CD4-positive, CD25-positive, alpha-beta regulatory T cell (primary cell): ENCODE data around the gene SLC6A19. TPM values are rescaled to one million over a fixed set of nuclear protein-coding genes. Genes with fewer than 3 reads are reported as not detected.
A peak's percentile ranks its signal among the peaks of the same experiment; 100 is the strongest.

Experiments used
- ATAC-seq, 2 donors: fragments of 150-1000 bp; cut with Tn5 transposase; one replicate each; pipeline ENCODE4 v1.10.0; 2021; ENCODE audit warnings: low read depth in 2 of 2, moderate number of reproducible peaks in 2 of 2, moderate library complexity in 1 of 2
- DNase-seq, 3 donors: peaks; one replicate each; pipeline versions ENCODE4 v3.0.0 to v3.0.0-alpha.2; 2012 to 2022; ENCODE audit warnings: mixed read lengths in 1 of 3
- H3K27ac ChIP-seq: one replicate; pipeline ENCODE4 v1.7.0; 2013; ENCODE audit warnings: mild to moderate bottlenecking, low read length; ENCODE audit not compliant: insufficient read depth, poor library complexity, severe bottlenecking
- H3K27me3 ChIP-seq: one replicate; pipeline ENCODE4 v1.7.0; 2013; ENCODE audit warnings: low read length; ENCODE audit not compliant: control insufficient read depth, insufficient read depth
- H3K36me3 ChIP-seq: one replicate; pipeline ENCODE4 v1.7.0; 2013; ENCODE audit warnings: mild to moderate bottlenecking, low read length, moderate library complexity; ENCODE audit not compliant: control insufficient read depth, insufficient read depth
- H3K4me1 ChIP-seq: 2 replicates; pipeline ENCODE4 v1.7.0; 2013; ENCODE audit warnings: mild to moderate bottlenecking, low read length; ENCODE audit not compliant: insufficient read depth, control insufficient read depth, poor library complexity, severe bottlenecking
- H3K4me3 ChIP-seq: one replicate; pipeline ENCODE4 v1.7.0; 2013; ENCODE audit warnings: low read depth, mild to moderate bottlenecking, low read length, moderate library complexity
- H3K9me3 ChIP-seq, 2 experiments: 1 replicate in 1 of 2; 2 replicates in 1 of 2; pipeline ENCODE4 v1.7.0; 2013; ENCODE audit warnings: low read length in 2 of 2, mild to moderate bottlenecking in 1 of 2, moderate library complexity in 1 of 2; ENCODE audit not compliant: control insufficient read depth in 2 of 2
- H3K27ac Mint-ChIP-seq, 3 donors: one replicate each; pipeline ENCODE4 v1.8.0; 2020 to 2022; ENCODE audit warnings: mild to moderate bottlenecking in 3 of 3, mixed read lengths in 3 of 3, moderate library complexity in 2 of 3
- H3K27me3 Mint-ChIP-seq: one replicate; pipeline ENCODE4 v1.8.0; 2022; ENCODE audit warnings: mild to moderate bottlenecking, mixed read lengths
- H3K36me3 Mint-ChIP-seq: one replicate; pipeline ENCODE4 v1.8.0; 2020; ENCODE audit warnings: mixed read lengths
- H3K4me1 Mint-ChIP-seq, 4 donors: one replicate each; pipeline ENCODE4 v1.8.0; 2020 to 2022; ENCODE audit warnings: mixed read lengths in 4 of 4, mild to moderate bottlenecking in 1 of 4
- H3K4me3 Mint-ChIP-seq, 4 donors: one replicate each; pipeline ENCODE4 v1.8.0; 2020 to 2022; ENCODE audit warnings: mild to moderate bottlenecking in 4 of 4, mixed read lengths in 4 of 4, moderate library complexity in 3 of 4
- H3K9me3 Mint-ChIP-seq, 7 donors: one replicate each; pipeline ENCODE4 v1.8.0; 2020 to 2022; ENCODE audit warnings: mixed read lengths in 7 of 7, mild to moderate bottlenecking in 3 of 7, moderate library complexity in 2 of 7
- polyA plus RNA-seq, 4 donors: library from polyadenylated mRNA; unstranded; fragments of 300-500 nt; fragmentation: Illumina TruSeq; gene quantifications; one replicate each; pipeline ENCODE4 v1.2.3, GENCODE V29; 2021
- total RNA-seq: library from RNA; stranded (reverse); gene quantifications from one replicate; pipeline ENCODE4 v1.2.3, GENCODE V29; 2022

The SLC6A19 gene
- total and polyA plus RNA-seq, 5 donors from 2014 or later, result not detected

GRCh38 chr5:1187950-1188334 lies 13.5 kb upstream of the SLC6A19 start:
- Histone ChIP-seq H3K27me3 (peaks cover 4% of the 10 kb centered on the region), H3K36me3 (no peaks in the 10 kb centered on the region), H3K9me3 (no peaks in the 10 kb centered on the region), H3K4me1 (no peaks in the 10 kb centered on the region), H3K27ac (no peak overlapping the region), H3K4me3 (no peak overlapping the region)
- Mint-ChIP-seq H3K9me3 (no peaks in the 10 kb centered on the region), H3K36me3 (no peaks in the 10 kb centered on the region), H3K27ac (no peak overlapping the region), H3K27me3 (peaks cover 16% of the 10 kb centered on the region), H3K4me1 (no peaks in the 10 kb centered on the region), H3K4me3 (no peak overlapping the region)
- no peak for ATAC-seq
- no peak for DNase-seq

DNA sequence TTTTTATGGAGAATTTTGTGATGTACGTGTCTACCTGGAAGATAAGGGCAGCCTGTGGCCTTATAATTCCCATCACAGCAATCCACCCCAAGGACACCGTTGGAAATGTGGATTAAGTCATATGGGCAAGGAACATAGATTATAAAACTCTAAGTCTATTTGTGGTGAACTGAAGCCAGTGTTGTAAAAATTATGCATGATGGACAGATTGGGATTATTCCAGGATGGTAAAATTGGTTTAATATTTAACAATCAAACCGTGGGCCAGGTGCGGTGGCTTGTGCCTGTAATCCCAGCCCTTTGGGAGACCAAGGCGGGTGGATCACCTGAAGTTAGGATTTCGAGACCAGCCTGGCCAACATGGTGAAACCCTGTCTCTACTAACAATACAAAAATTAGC lies 12.9 kb upstream of the SLC6A19 start:
- Histone ChIP-seq H3K27me3 (peaks cover 4% of the 10 kb centered on the region), H3K4me1 (no peaks in the 10 kb centered on the region), H3K9me3 (no peaks in the 10 kb centered on the region), H3K4me3 (no peak overlapping the region), H3K36me3 (no peaks in the 10 kb centered on the region), H3K27ac (no peak overlapping the region)
- Mint-ChIP-seq H3K4me1 (no peaks in the 10 kb centered on the region), H3K27me3 (peaks cover 16% of the 10 kb centered on the region), H3K27ac (no peak overlapping the region), H3K4me3 (no peak overlapping the region), H3K36me3 (no peaks in the 10 kb centered on the region), H3K9me3 (no peaks in the 10 kb centered on the region)
- DNase-seq, result no peak
- no peak for ATAC-seq

- Mint-ChIP-seq H3K27me3 (peaks cover 16% of the 10 kb centered on the region), H3K27ac (peak overlapping the region in 1 of 3 donors; percentile 41)
Observed at GRCh38 chr5:1189269-1189668, 12.1 kb upstream of the SLC6A19 start.

DNA sequence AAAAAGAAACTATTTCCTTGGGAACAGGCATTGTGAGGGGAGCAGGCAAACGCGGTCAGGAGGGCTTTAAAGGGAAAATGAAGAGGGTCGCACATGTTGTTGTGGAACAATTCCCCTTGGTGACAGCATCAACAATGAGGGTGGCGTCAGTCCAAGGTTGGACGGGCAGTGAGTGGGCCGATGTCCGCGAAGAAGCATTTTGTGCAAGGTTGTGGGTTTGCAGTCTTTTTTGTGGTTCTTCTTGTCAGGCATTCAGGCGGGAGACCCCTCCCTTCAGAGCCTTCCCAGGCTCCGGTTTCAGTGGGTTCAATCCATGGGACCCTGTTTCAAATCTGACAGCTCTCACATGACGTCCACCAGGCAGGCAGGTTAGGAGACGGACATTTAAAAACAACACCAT lies 11.1 kb upstream of the SLC6A19 start:
- ATAC-seq (no peak), DNase-seq (no peak)
- H3K27ac ChIP-seq, result no peak overlapping the region
- Mint-ChIP-seq H3K27me3 (peaks cover 16% of the 10 kb centered on the region), H3K4me1 (no peaks in the 10 kb centered on the region), H3K9me3 (no peaks in the 10 kb centered on the region), H3K4me3 (no peak overlapping the region), H3K27ac (no peak overlapping the region), H3K36me3 (no peaks in the 10 kb centered on the region)
- no peaks in the 10 kb centered on the region for H3K4me1 ChIP-seq
- H3K4me3 ChIP-seq, result no peak overlapping the region
- no peaks in the 10 kb centered on the region for H3K36me3 ChIP-seq
- peaks cover 4% of the 10 kb centered on the region for H3K27me3 ChIP-seq
- no peaks in the 10 kb centered on the region for H3K9me3 ChIP-seq

More at GRCh38 chr5:1189269-1189668, 12.1 kb upstream of the SLC6A19 start:
- ATAC-seq (no peak), DNase-seq (no peak)
- Histone ChIP-seq H3K27ac (no peak overlapping the region), H3K4me3 (no peak overlapping the region), H3K27me3 (peaks cover 4% of the 10 kb centered on the region), H3K4me1 (no peaks in the 10 kb centered on the region), H3K36me3 (no peaks in the 10 kb centered on the region), H3K9me3 (no peaks in the 10 kb centered on the region)
- H3K4me1 Mint-ChIP-seq, result no peaks in the 10 kb centered on the region
- H3K36me3 Mint-ChIP-seq, result no peaks in the 10 kb centered on the region
- no peak overlapping the region for H3K4me3 Mint-ChIP-seq
- H3K9me3 Mint-ChIP-seq, result no peaks in the 10 kb centered on the region

- Histone ChIP-seq H3K4me3 (no peak overlapping the region), H3K27ac (no peak overlapping the region), H3K36me3 (no peaks in the 10 kb centered on the region), H3K4me1 (no peaks in the 10 kb centered on the region), H3K9me3 (no peaks in the 10 kb centered on the region), H3K27me3 (peaks cover 4% of the 10 kb centered on the region)
- Mint-ChIP-seq H3K27ac (no peak overlapping the region), H3K4me1 (no peaks in the 10 kb centered on the region), H3K36me3 (no peaks in the 10 kb centered on the region), H3K9me3 (no peaks in the 10 kb centered on the region), H3K27me3 (peaks cover 16% of the 10 kb centered on the region), H3K4me3 (no peak overlapping the region)
- DNase-seq (no peak), ATAC-seq (no peak)
Observed at GRCh38 chr5:1190837-1191239, 10.6 kb upstream of the SLC6A19 start.

- no peaks in the 10 kb centered on the region for H3K9me3 Mint-ChIP-seq
- no peaks in the 10 kb centered on the region for H3K4me1 Mint-ChIP-seq
- Histone ChIP-seq H3K36me3 (no peaks in the 10 kb centered on the region), H3K27me3 (peaks cover 4% of the 10 kb centered on the region), H3K27ac (no peak overlapping the region), H3K4me1 (no peaks in the 10 kb centered on the region), H3K4me3 (no peak overlapping the region), H3K9me3 (no peaks in the 10 kb centered on the region)
- peaks cover 16% of the 10 kb centered on the region for H3K27me3 Mint-ChIP-seq
- DNase-seq, result no peak
- no peak overlapping the region for H3K4me3 Mint-ChIP-seq
- no peaks in the 10 kb centered on the region for H3K36me3 Mint-ChIP-seq
- ATAC-seq, result no peak
- no peak overlapping the region for H3K27ac Mint-ChIP-seq
Observed at GRCh38 chr5:1192971-1193590, 8.3 kb upstream of the SLC6A19 start.

GRCh38 chr5:1193591-1193985 lies 7.8 kb upstream of the SLC6A19 start:
- Mint-ChIP-seq H3K27me3 (peaks cover 11% of the 10 kb centered on the region), H3K4me3 (no peak overlapping the region), H3K9me3 (no peaks in the 10 kb centered on the region), H3K4me1 (no peaks in the 10 kb centered on the region), H3K36me3 (no peaks in the 10 kb centered on the region), H3K27ac (no peak overlapping the region)
- Histone ChIP-seq H3K4me3 (no peak overlapping the region), H3K27ac (no peak overlapping the region), H3K27me3 (peaks cover 4% of the 10 kb centered on the region), H3K9me3 (no peaks in the 10 kb centered on the region), H3K4me1 (no peaks in the 10 kb centered on the region), H3K36me3 (no peaks in the 10 kb centered on the region)
- ATAC-seq (no peak), DNase-seq (no peak)

- Histone ChIP-seq H3K27ac (no peak overlapping the region), H3K9me3 (no peaks in the 10 kb centered on the region), H3K27me3 (peaks cover 4% of the 10 kb centered on the region), H3K36me3 (no peaks in the 10 kb centered on the region), H3K4me1 (no peaks in the 10 kb centered on the region), H3K4me3 (no peak overlapping the region)
- ATAC-seq (no peak), DNase-seq (no peak)
- no peaks in the 10 kb centered on the region for H3K9me3 Mint-ChIP-seq
- no peak overlapping the region for H3K27ac Mint-ChIP-seq
- H3K36me3 Mint-ChIP-seq, result no peaks in the 10 kb centered on the region
- no peaks in the 10 kb centered on the region for H3K4me1 Mint-ChIP-seq
- peaks cover 9% of the 10 kb centered on the region for H3K27me3 Mint-ChIP-seq
- no peak overlapping the region for H3K4me3 Mint-ChIP-seq
Observed at GRCh38 chr5:1194378-1194777, 7.0 kb upstream of the SLC6A19 start.
